HS-27A (cell line): ENCODE results near the gene MYBPHL.

Source experiments
- DNase-seq: peaks from one replicate; pipeline ENCODE4 v3.0.0-alpha.2; 2012; ENCODE audit warnings: low read depth, missing footprints

MYBPHL gene

DNA sequence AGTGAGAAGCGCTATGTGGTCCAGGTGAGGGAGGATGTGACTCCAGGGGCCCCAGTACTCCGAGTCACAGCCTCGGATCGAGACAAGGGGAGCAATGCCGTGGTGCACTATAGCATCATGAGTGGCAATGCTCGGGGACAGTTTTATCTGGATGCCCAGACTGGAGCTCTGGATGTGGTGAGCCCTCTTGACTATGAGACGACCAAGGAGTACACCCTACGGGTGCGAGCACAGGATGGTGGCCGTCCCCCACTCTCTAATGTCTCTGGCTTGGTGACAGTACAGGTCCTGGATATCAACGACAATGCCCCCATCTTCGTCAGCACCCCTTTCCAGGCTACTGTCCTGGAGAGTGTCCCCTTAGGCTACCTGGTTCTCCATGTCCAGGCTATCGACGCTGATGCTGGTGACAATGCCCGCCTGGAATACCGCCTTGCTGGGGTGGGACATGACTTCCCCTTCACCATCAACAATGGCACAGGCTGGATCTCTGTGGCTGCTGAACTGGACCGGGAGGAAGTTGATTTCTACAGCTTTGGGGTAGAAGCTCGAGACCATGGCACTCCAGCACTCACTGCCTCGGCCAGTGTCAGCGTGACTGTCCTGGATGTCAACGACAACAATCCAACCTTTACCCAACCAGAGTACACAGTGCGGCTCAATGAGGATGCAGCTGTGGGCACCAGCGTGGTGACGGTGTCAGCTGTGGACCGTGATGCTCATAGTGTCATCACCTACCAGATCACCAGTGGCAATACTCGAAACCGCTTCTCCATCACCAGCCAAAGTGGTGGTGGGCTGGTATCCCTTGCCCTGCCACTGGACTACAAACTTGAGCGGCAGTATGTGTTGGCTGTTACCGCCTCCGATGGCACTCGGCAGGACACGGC is 55.3 kb downstream of the MYBPHL start:
- DNase-seq = no peak

DNA sequence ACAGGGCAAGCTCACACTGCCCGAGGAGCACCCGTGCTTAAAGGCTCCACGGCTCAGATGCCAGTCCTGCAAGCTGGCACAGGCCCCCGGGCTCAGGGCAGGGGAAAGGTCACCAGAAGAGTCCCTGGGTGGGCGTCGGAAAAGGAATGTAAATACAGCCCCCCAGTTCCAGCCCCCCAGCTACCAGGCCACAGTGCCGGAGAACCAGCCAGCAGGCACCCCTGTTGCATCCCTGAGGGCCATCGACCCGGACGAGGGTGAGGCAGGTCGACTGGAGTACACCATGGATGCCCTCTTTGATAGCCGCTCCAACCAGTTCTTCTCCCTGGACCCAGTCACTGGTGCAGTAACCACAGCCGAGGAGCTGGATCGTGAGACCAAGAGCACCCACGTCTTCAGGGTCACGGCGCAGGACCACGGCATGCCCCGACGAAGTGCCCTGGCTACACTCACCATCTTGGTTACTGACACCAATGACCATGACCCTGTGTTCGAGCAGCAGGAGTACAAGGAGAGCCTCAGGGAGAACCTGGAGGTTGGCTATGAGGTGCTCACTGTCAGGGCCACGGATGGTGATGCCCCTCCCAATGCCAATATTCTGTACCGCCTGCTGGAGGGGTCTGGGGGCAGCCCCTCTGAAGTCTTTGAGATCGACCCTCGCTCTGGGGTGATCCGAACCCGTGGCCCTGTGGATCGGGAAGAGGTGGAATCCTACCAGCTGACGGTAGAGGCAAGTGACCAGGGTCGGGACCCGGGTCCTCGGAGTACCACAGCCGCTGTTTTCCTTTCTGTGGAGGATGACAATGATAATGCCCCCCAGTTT is 56.1 kb downstream of the MYBPHL start:
- no peak for DNase-seq

DNA sequence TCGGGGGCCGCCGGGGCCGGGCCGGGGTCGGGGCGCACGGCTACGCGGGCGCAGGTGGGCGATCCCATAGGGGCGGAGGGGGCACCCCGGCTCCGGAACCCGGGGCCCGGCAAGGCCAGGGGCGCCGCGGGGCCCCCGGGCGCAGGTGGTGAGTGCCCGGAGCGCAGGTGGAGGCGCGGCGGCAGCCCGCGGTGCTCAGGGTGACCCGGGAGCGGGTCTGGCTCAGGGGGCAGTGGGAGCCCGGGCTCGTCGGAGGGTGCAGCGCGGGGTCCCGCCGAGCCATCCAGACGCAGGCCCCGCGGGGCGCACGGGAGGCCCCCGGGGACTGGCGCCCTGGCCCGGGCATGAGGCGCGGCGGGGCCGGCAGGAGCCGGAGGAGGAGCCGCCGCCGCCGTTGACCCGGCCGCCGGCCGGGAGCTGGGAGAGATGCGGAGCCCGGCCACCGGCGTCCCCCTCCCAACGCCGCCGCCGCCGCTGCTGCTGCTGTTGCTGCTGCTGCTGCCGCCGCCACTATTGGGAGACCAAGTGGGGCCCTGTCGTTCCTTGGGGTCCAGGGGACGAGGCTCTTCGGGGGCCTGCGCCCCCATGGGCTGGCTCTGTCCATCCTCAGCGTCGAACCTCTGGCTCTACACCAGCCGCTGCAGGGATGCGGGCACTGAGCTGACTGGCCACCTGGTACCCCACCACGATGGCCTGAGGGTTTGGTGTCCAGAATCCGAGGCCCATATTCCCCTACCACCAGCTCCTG is 57.0 kb downstream of the MYBPHL start:
- no peak for DNase-seq

DNA sequence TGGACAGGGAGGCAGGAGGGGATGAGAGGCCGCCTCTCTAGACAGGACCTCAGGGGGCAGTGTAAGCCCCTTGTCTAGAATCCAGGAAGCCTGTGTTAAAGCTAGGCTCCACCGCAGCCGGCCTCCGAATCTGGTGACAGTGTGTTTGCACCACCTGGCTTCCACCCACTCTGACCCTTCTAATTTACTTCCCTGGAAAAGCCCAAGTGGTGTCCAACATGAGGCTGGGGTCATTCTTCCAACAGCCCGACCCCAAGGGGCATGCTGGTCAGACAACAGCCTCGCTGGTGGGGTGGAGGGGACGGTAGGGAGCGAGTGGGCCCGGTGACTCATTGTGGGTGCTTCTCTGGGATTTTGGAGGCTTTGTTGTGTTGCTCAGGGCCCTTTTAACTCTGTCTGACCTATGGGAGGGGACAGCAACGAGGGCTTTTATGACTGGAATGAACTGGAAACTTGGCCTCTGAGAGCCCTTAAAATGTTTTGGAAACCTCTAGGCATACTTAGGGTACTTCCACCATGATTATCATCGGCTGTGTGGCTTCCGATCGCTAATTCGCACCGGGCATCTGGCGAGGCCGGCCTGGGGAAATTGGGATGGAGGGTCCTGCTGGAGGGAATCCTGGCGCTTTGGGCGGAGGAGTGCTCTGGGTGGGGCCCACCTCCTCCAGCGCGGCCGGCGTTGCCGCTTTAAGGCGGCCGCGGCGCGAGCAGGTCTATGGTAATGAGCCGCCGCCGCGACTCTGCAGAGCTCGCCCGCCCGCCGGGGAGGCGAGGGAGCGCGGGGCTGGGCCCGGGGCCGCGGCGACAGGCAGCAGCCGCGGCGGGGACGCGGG is 57.8 kb downstream of the MYBPHL start, which contains the start of gene CELSR2:
TSS of gene CELSR2 (plus strand) at position 743 of the 833 bp plus-strand sequence. CDS start 541 bp downstream, outside the sequence.
- DNase-seq = peak; percentile 23

DNA sequence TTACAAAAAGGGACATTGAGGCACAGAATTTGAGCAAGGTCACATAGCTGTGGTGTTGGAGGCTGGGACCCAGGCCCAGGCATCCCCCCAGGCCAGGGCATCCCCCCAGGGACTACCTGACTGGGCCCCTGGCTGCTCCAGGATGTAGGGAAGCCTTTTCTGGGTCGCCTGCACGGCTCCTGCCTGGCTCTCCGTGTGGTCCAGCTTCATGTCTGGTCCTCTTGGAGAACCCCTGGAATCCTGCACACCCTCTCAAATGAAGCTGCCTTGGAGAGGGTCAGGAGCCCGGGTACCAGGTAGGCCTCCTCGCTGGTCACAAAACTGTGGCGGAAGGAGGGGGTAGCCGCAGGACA is 58.4 kb downstream of the MYBPHL start:
- DNase-seq = no peak

DNA sequence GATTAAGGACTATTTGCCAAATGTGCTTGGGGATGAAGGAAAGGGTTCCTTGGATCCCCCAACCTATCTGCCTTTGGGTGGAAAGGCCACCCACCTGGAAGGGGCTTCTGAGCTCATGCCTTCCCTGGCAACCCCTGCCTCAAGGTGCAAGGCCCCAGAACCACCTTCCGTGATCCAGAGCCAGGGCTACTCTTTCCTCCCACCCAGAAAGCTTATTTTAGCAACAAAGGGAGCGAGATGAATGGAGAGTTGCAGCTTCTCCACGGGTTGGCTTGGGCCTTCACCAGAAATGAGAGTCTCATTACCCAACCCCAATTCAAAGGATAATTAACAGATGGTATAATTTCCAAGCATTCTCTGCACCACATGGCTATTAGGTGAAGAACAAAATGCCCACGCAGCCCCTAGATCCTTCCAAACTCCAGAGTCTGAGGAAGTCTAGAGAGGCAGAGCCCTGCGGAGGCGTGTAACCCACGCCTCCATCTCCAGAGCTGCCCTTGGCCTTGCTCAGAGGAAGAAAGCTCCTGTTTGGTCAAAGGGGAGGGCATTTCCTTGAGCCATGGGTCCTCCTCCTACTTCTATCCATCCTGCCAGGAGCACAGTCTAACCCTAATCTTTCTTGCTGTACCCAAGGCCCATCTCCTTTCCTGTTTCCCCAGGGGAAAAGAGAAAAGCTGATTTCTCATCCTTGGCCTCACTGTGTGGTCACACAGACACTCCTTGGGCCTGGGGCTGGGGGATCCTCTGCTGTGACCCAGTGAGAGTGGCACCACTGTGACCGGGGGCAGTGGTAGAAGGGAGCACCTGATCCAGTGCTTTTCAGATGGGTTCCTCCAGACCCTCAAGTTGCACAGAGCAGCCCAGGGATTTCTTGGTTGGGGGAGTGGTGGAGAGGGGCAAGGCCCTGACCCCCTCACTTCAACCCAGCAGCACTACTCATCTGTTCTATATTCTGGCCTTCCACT is 59.1 kb downstream of the MYBPHL start:
- no peak for DNase-seq

DNA sequence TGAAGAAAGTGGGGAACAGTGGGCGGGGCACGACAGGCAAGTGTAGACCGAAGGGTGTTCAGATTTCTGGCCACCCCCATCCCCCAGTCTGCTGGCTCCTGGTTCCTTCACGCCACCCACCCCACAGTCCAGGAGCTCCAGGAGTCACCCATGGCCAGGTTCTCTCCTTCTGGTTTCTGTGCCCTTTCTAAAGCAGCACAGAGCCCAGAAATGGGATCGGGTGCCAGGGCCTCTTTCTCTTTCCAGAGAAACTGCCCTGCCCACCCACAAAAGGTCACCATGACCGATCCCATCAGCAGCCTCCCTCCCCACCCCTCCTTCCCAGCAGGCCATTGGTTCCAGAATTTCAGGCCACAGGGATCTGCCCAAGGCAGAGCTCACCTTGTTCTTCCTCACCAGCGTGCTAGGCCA is 60.7 kb downstream of the MYBPHL start:
- DNase-seq = no peak

DNA sequence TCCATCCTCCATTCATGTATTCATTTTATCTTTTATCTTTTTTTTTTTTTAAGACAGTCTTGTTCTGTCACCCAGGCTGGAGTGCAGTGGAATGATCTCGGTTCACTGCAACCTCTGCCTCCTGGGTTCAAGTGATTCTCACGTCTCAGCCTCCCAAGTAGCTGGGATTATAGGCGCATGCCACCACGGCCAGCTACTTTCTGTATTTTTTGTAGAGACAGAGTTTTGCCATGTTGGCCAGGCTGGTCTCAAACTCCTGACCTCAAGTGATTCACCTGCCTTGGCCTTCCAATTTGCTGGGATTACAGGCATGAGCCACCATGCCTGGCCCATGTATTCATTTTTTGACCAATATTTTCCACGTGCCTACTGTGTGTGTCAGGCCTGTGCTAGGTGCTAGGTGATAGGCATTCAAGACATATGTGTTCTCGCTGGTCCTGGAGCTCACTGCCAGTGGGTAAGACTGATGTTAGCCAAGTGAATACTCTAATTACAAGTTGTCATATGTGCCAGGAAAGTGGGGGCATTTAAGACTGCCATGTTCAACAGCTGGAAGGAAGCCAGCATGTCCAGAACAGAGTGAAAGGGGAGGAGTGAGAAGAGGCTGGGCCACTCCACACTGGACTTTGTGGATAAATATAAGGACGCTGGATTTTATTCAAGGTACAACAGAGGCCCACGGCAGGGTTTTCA is 62.8 kb downstream of the MYBPHL start:
- no peak for DNase-seq

DNA sequence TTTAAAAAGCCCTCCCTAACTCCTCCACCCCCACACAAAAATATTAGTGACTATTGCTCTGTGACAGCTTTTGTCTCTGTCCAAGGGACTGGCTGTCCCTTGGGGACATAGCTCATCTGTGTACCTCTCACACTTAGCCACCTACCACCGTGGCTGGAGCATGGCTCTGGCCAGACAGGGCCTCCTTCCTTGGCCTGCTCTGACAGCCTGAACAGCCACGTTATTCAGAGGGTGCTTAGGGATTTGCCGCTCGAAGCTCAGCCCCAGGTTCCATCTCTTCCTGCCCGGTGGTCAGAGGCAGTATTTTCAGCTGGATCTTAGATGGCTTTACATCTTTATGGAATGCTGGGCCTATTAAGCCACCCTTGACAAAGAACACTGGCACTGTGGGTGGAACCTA is 63.6 kb downstream of the MYBPHL start:
- DNase-seq = no peak

DNA sequence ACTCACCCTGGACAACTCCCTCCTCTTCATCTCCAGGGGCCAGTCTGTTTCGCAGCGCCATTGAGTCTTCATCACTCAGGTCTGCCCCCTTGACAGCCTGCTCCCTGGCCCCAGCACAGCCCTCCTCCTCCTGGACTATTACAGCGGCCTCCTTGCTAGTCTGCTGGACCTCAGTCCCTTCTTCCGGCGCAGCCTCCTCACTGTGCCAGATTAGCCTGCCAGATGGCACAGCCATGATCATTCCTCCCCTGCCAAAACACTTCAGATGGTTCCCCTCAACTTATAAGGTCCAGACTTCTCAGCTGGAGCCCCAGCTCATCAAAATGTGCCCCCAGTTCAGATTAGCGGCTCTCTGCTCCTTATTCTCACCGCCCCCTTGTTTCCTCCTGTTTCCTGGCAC is 64.4 kb downstream of the MYBPHL start:
- DNase-seq = no peak
